Inflammatory macrophage (primary cell): ENCODE measurements around the gene KATNAL2.

ENCODE experiments used
- DNase-seq, 2 donors: peaks; one replicate each; pipeline ENCODE4 v3.0.0-alpha.2; 2020 to 2022
- total RNA-seq, 18 experiments: gene quantifications; one replicate each; lab custom pipeline; 2026; ENCODE audit warnings: mixed read lengths in 6 of 18, inconsistent platforms in 2 of 18; lab: John Stamatoyannopoulos, UW

The KATNAL2 gene
- 0.71 to 6.3 (median 2.2) reads per million in 18 experiments for total RNA-seq

- DNase-seq, result peak; percentile 76 to 83
Measured at GRCh38 chr18:46917108-46917802, at the start of gene KATNAL2, which contains the start of gene PIAS2. TSS of gene KATNAL2 (plus strand) at chr18:46917602. CDS start at chr18:46946873, 29,271 bp downstream. TSS of gene PIAS2 (minus strand) at chr18:46917507. CDS start at chr18:46917345, 162 bp downstream.

GRCh38 chr18:46868169-46868921, 49.1 kb upstream of the KATNAL2 start:
- peak; percentile 8 to 39 for DNase-seq

- DNase-seq, result no peak
Measured at GRCh38 chr18:46877329-46877987, 39.9 kb upstream of the KATNAL2 start.

- no peak for DNase-seq
Measured at GRCh38 chr18:46883180-46883579, 34.2 kb upstream of the KATNAL2 start.

- no peak for DNase-seq
Measured at GRCh38 chr18:46886893-46887292, 30.5 kb upstream of the KATNAL2 start.

GRCh38 chr18:46888965-46889364, 28.4 kb upstream of the KATNAL2 start:
- DNase-seq, result no peak

GRCh38 chr18:46891742-46892214, 25.6 kb upstream of the KATNAL2 start:
- no peak for DNase-seq

- DNase-seq, result no peak
Measured at GRCh38 chr18:46892842-46893241, 24.6 kb upstream of the KATNAL2 start.

- DNase-seq, result no peak
Measured at GRCh38 chr18:46893360-46893759, 24.0 kb upstream of the KATNAL2 start.

- no peak for DNase-seq
Measured at GRCh38 chr18:46894124-46894523, 23.3 kb upstream of the KATNAL2 start.

GRCh38 chr18:46899274-46899948, 18.0 kb upstream of the KATNAL2 start:
- no peak for DNase-seq

GRCh38 chr18:46903406-46903805, 14.0 kb upstream of the KATNAL2 start:
- DNase-seq, result no peak

GRCh38 chr18:46909497-46909896, 7.9 kb upstream of the KATNAL2 start:
- DNase-seq, result no peak

GRCh38 chr18:46910856-46911255, 6.5 kb upstream of the KATNAL2 start:
- no peak for DNase-seq

GRCh38 chr18:46915800-46916550, 1.4 kb upstream of the KATNAL2 start:
- DNase-seq, result no peak

GRCh38 chr18:46916551-46917107, 773 bp upstream of the KATNAL2 start:
- peak; percentile 2 to 5 for DNase-seq

GRCh38 chr18:46917803-46918600, 600 bp downstream of the KATNAL2 start:
- DNase-seq, result peak in 1 of 2 donors; percentile 16

GRCh38 chr18:46920067-46920466, 2.7 kb downstream of the KATNAL2 start:
- no peak for DNase-seq

GRCh38 chr18:46920653-46921052, 3.3 kb downstream of the KATNAL2 start:
- no peak for DNase-seq

GRCh38 chr18:46939337-46939963, 22.0 kb downstream of the KATNAL2 start:
- DNase-seq, result no peak
